GM12892 (cell line): Measurements from ENCODE around the gene DCLRE1B.

Source experiments
- POLR2A ChIP-seq: IDR thresholded peaks from 2 replicates; pipeline ENCODE4 v1.6.1; 2011; ENCODE audit warnings: low read depth, low read length, control low read depth
- POLR2AphosphoS5 ChIP-seq: IDR thresholded peaks from 2 replicates; pipeline ENCODE4 v1.6.1; 2011; ENCODE audit warnings: low read depth, low read length, control low read depth

GRCh38 chr1:113905435-113905861, 322 bp downstream of the DCLRE1B start:
- no peak for TF ChIP-seq POLR2A
- no peak for TF ChIP-seq POLR2AphosphoS5
